Thyroid gland (tissue), 4 donors: Measurements from ENCODE around the gene MACF1. TPM values are rescaled to one million over a fixed set of nuclear protein-coding genes. Genes with fewer than 3 reads are reported as not detected.
"Not testable (repeated sequence)": the region's sequence is repeated elsewhere in the genome, so short reads cannot be mapped to it uniquely, and the experiment has no call there.

Source experiments
- DNase-seq, 2 donors: peaks; one replicate each; pipeline ENCODE4 v3.0.0-alpha.2; 2019
- H3K27ac ChIP-seq, 3 donors: fragments of 200-600 bp; sonication (generic); 1 replicate in 2 of 3; 2 replicates in 1 of 3; pipeline ENCODE4 v1.5.1; 2016 to 2019; ENCODE audit warnings: mild to moderate bottlenecking in 1 of 3, moderate library complexity in 1 of 3
- H3K27me3 ChIP-seq: fragments of 200-600 bp; sonication (generic); one replicate; pipeline ENCODE4 v1.5.1; 2019
- H3K36me3 ChIP-seq, 2 donors: fragments of 200-600 bp; sonication (generic); one replicate each; pipeline ENCODE4 v1.5.1; 2016 to 2019
- H3K4me1 ChIP-seq, 2 donors: fragments of 200-600 bp; sonication (generic); one replicate each; pipeline ENCODE4 v1.5.1; 2017 to 2019
- H3K4me3 ChIP-seq, 3 donors: fragments of 200-600 bp; sonication (generic); replicated peaks in 1 of 3; 1 replicate in 2 of 3; 2 replicates in 1 of 3; pipeline ENCODE4 v1.5.1; 2016; ENCODE audit warnings: mild to moderate bottlenecking in 1 of 3
- H3K9me3 ChIP-seq: fragments of 200-600 bp; sonication (generic); one replicate; pipeline ENCODE4 v1.5.1; 2017
- CTCF ChIP-seq, 6 experiments: fragments of 200-600 bp in 3 of 6; fragments of 450-650 bp in 3 of 6; sonication (generic) in 3 of 6; IDR thresholded peaks; one replicate each; pipeline ENCODE4 v1.5.1; 2016 to 2019; ENCODE audit warnings: antibody characterized with exemption in 6 of 6, mild to moderate bottlenecking in 2 of 6, inconsistent platforms in 1 of 6, moderate library complexity in 1 of 6
- POLR2A ChIP-seq, 2 donors: fragments of 450-650 bp; IDR thresholded peaks; one replicate each; pipeline ENCODE4 v1.6.1; 2017; ENCODE audit warnings: antibody characterized with exemption in 2 of 2, mild to moderate bottlenecking in 2 of 2, moderate library complexity in 1 of 2
- WGBS, 2 donors: methylation state at CpG; one replicate each; pipeline ENCODE4 v1.1.5; 2017; 5-methylcytosine and 5-hydroxymethylcytosine counted together
- intact Hi-C: fragments of 100-400 bp; cut with DNase I; formaldehyde crosslinking; loops from one replicate; pipeline ENCODE4 v1.15.1; 2023
- total RNA-seq, 4 donors: library from RNA; depleted of rRNA; stranded (reverse); fragments of >200 nt; gene quantifications; one replicate each; pipeline ENCODE4 v1.2.3, GENCODE V29; 2016

MACF1 gene
- total RNA-seq, 4 donors from 2014 or later: 308 to 834 (median 427) TPM

DNA sequence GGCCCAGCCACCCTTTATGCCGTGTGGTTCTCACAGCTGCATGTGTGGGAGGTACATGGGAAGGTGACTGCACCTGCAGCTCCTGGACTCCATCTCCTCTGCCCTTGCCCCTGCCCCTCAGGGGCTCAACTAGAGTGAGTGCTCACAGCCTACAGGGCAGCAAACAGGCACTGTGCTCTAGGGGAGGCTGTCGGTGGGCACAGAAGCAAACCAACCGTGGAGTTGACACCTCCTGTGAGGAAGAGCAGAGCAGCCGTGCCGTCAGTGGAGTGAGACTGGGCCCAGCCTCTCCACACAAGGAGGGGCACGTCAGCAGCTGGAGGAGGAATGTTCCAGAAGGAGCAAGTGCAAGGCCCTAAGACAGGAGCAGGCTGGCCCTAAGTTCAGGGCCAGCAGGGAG is 319.7 kb downstream of the MACF1 start:
- no peak for DNase-seq
- Histone ChIP-seq H3K36me3 (peaks cover 16 to 22% of the 10 kb centered on the region in 2 donors), H3K4me1 (no peaks in the 10 kb centered on the region), H3K27ac (no peak overlapping the region), H3K9me3 (no peaks in the 10 kb centered on the region), H3K27me3 (no peaks in the 10 kb centered on the region), H3K4me3 (no peak overlapping the region)
- intact Hi-C loops: no loop called here
- TF ChIP-seq POLR2A (IDR thresholded peaks at IDR 0.05) (no peak), CTCF (IDR thresholded peaks at IDR 0.05) (no peak)
- 68 to 69% methylated on average over 5 to 6 of the region's 6 CpGs for WGBS, 2 donors

DNA sequence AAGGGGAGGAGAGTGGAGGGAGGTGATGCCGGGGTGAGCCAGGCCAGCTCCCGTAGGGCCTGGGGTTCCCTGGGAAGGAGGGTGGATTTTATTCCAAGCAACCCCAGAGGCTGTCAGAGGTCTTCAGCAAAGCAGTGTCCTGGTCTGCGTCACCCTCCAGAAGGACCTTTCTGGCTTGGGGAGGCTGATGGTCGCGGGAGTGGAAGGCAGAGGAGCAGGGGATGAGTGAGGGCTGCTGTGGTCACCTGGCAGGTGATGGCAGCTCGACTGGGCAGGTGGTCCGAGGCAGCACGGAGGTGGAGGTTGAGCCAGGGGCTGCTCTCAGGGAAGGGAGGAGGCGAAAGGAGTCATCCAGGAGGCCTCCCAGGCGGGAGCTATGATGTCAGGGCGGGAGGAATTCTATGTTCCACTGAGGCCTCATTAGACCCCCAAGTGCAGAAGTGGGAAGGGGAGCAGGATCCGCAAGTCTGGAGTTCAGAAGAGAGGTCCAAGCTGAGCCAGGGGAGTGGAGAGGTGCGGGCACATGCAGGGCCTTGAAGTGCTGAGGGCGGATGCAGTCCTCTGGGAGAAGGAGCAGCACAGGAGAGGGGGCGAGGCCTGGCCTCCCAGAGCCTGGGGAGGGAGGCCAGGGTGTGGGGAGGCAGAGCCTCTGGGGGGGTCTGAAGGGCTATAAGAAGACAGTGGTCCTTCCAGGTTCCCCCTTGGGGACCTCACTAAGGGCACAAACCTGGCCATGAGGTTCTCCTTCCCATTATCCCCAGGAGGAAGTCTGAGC is 320.3 kb downstream of the MACF1 start:
- Histone ChIP-seq H3K4me3 (no peak overlapping the region), H3K27ac (peak overlapping the region in 1 of 3 donors; percentile 5), H3K36me3 (peaks cover 16 to 23% of the 10 kb centered on the region in 2 donors), H3K9me3 (no peaks in the 10 kb centered on the region), H3K27me3 (no peaks in the 10 kb centered on the region), H3K4me1 (no peaks in the 10 kb centered on the region)
- no peak for DNase-seq
- 86 to 90% methylated on average over 15 of the region's 15 CpGs for WGBS, 2 donors
- intact Hi-C loops: no loop called here
- no peak for TF ChIP-seq CTCF (IDR thresholded peaks at IDR 0.05)
- no peak for TF ChIP-seq POLR2A (IDR thresholded peaks at IDR 0.05)

DNA sequence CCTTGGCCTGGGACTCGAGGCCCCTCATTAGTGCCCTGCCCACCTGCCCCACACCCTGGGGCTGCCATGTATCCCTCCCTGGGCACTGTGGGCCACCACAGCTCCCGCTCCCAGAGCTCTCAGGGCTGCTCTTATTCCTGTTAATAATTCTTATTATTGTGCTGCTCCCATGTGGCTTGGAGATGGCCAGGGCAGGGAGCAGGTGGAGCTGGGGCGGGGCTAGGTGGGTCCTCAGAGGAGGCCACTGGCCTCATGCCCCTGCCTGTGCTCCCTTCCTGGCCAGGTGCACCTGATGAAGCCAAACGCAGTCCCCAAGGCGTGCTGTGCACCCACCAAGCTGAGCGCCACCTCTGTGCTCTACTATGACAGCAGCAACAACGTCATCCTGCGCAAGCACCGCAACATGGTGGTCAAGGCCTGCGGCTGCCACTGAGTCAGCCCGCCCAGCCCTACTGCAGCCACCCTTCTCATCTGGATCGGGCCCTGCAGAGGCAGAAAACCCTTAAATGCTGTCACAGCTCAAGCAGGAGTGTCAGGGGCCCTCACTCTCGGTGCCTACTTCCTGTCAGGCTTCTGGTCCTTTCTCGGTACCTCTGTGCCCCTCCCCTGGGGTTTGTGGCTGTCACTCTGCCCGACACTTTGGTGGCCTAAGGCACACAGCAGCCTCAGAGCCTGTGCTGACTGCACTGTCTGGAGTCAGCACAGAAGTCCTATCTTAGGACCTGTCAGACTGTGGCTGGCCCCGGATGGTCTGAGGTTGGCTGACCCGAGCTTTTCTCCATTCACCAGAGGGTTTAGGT is 321.1 kb downstream of the MACF1 start:
- Histone ChIP-seq H3K36me3 (peaks cover 16 to 23% of the 10 kb centered on the region in 2 donors), H3K4me1 (no peaks in the 10 kb centered on the region), H3K4me3 (no peak overlapping the region), H3K27me3 (no peaks in the 10 kb centered on the region), H3K9me3 (no peaks in the 10 kb centered on the region), H3K27ac (no peak overlapping the region)
- intact Hi-C loops: no loop called here
- DNase-seq: no peak
- no peak for TF ChIP-seq CTCF (IDR thresholded peaks at IDR 0.05)
- TF ChIP-seq POLR2A (IDR thresholded peaks at IDR 0.05): peak in 1 of 2 donors; percentile 21
- WGBS, 2 donors: 91 to 95% methylated on average over 10 to 12 of the region's 17 CpGs

DNA sequence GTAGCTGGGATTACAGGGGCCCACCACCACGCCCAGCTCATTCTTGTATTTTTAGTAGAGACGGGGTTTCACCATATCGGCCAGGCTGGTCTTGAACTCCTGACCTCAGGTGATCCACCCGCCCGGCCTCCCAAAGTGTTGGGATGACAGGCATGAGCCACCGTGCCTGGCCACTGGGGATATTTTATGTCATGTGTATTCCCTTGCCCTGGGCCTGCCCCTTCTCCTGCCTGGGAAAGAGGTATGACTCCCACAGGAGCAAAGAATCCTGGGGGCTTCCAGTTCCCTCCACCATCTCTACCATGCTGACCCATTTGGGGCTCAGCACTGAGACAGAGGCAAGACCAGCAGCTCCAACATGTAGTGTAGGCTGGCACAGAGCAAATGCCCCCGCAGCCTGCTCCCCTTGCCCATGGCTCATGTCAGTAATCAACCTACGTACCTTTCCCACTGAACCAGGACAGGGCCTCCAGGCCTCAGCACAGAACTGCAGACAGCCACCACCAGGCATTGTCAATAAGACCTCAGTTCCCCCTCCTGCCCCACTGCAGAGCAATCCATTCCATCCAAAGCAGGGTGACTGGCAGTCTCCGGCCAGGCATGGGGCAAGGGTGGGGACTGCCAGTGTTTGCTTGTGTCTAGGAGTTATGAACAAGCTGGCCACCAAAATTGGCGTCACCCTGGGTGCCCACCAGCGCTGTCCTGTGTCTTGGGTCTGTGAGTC is 322.1 kb downstream of the MACF1 start:
- intact Hi-C loops: no loop called here
- no peak overlapping the region for H3K4me3 ChIP-seq
- no peak for DNase-seq
- 98 to 99% methylated on average over 9 to 11 of the region's 11 CpGs for WGBS, 2 donors
- peaks cover 19 to 23% of the 10 kb centered on the region in 2 donors for H3K36me3 ChIP-seq
- TF ChIP-seq POLR2A (IDR thresholded peaks at IDR 0.05) (no peak), CTCF (IDR thresholded peaks at IDR 0.05) (no peak)
- no peaks in the 10 kb centered on the region for H3K9me3 ChIP-seq
- H3K4me1 ChIP-seq: no peaks in the 10 kb centered on the region
- H3K27me3 ChIP-seq: no peaks in the 10 kb centered on the region
- H3K27ac ChIP-seq: no peak overlapping the region

DNA sequence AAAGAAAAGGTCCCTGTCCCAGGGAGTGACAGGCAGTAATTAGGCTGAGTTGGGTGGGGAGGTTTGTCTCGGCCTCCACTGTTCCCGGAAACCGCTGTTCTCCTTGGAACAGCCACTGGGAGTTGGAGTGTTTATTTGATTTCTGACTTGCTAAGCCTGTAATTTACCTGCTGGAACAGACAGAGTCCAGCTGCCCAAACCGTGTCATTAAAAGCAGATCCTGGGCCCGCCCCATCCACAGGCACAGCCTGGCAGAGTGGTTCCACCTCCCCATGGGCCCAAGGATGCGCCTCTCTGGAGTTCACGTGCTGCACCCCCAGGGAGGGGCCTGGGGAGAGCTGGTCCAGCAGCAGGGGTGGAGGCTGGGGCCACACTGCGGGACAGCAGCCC is 322.7 kb downstream of the MACF1 start:
- H3K36me3 ChIP-seq: peaks cover 19 to 23% of the 10 kb centered on the region in 2 donors
- H3K4me3 ChIP-seq, intact Hi-C loops, DNase-seq, H3K4me1 ChIP-seq, H3K9me3 ChIP-seq, H3K27ac ChIP-seq, H3K27me3 ChIP-seq: not testable (repeated sequence)
- 95% methylated on average over 7 of the region's 8 CpGs; no CpG with 5 or more reads in 1 of the 2 donors for WGBS, 2 donors
